H1 (cell line): ENCODE results near the gene TEX264. TPM values are rescaled to one million over a fixed set of nuclear protein-coding genes. Genes with fewer than 3 reads are reported as not detected.
A peak's percentile ranks its signal among the peaks of the same experiment; 100 is the strongest.

ENCODE experiments used
- CTCF ChIA-PET: fragments of 300-600 bp; sonication (Branson Sonifier 250); formaldehyde crosslinking; loops from one replicate; lab custom pipeline; 2021; ENCODE audit not compliant: partially characterized antibody; lab: Charles Lee
- POLR2A ChIA-PET: fragments of 300-600 bp; sonication (Branson Sonifier 250); formaldehyde crosslinking; loops from one replicate; lab custom pipeline; 2021; ENCODE audit warnings: inconsistent platforms; ENCODE audit not compliant: partially characterized antibody; lab: Charles Lee
- DNase-seq, 2 experiments: peaks; one replicate each; pipeline versions ENCODE4 v3.0.0 to v3.0.0-alpha.2; 2010 to 2022; ENCODE audit warnings: low spot score in 2 of 2, low read depth in 1 of 2, mixed read lengths in 1 of 2
- FAIRE-seq: peaks from 2 replicates; lab custom pipeline; 2011; peaks lifted over from hg19 to GRCh38; lab: Jason Lieb, UNC
- H2AFZ ChIP-seq: 2 replicates; pipeline ENCODE4 v1.8.1; 2012; ENCODE audit warnings: low read length, inconsistent platforms
- H2AK5ac ChIP-seq: 2 replicates; pipeline ENCODE4 v1.6.1; 2013; ENCODE audit warnings: low read depth, low read length
- H2BK120ac ChIP-seq: replicated peaks from 2 replicates; pipeline ENCODE3; 2013; ENCODE audit warnings: low read depth, low read length, inconsistent platforms
- H2BK12ac ChIP-seq: 2 replicates; pipeline ENCODE4 v1.6.1; 2013; ENCODE audit warnings: low read depth, low read length
- H2BK15ac ChIP-seq: 2 replicates; pipeline ENCODE4 v1.6.1; 2013; ENCODE audit warnings: low read length
- H2BK20ac ChIP-seq: 2 replicates; pipeline ENCODE4 v1.6.1; 2013; ENCODE audit warnings: low read length
- H2BK5ac ChIP-seq: 2 replicates; pipeline ENCODE4 v1.6.1; 2013; ENCODE audit warnings: low read depth, low read length
- H3K14ac ChIP-seq: 2 replicates; pipeline ENCODE4 v1.6.1; 2013; ENCODE audit warnings: inconsistent platforms; ENCODE audit not compliant: insufficient read length
- H3K18ac ChIP-seq: 2 replicates; pipeline ENCODE4 v1.6.1; 2013; ENCODE audit warnings: low read length; ENCODE audit errors: extremely low read depth
- H3K23ac ChIP-seq: 2 replicates; pipeline ENCODE4 v1.6.1; 2013; ENCODE audit warnings: inconsistent platforms; ENCODE audit not compliant: insufficient read length
- H3K23me2 ChIP-seq: 2 replicates; pipeline ENCODE4 v1.6.1; 2013; ENCODE audit warnings: low read depth, low read length
- H3K27ac ChIP-seq: 2 replicates; pipeline ENCODE4 v1.6.1; 2011; ENCODE audit warnings: low read depth, low read length, inconsistent platforms
- H3K27me3 ChIP-seq, 4 experiments: replicated peaks in 1 of 4; 1 replicate in 1 of 4; 2 replicates in 3 of 4; pipeline versions ENCODE4 v1.6.1 to v1.8.1; 2011 to 2013; ENCODE audit warnings: low read length in 3 of 4, mild to moderate bottlenecking in 3 of 4, inconsistent platforms in 2 of 4, mixed read lengths in 2 of 4, moderate library complexity in 1 of 4; ENCODE audit not compliant: control insufficient read depth in 3 of 4, insufficient read depth in 3 of 4; ENCODE audit errors: extremely low read depth in 1 of 4
- H3K36me3 ChIP-seq, 4 experiments: 2 replicates each; pipeline versions ENCODE4 v1.6.1 to v1.8.1; 2011 to 2013; ENCODE audit warnings: mild to moderate bottlenecking in 4 of 4, low read length in 3 of 4, moderate library complexity in 2 of 4, control low read depth in 1 of 4, inconsistent platforms in 1 of 4; ENCODE audit not compliant: insufficient read depth in 4 of 4, control insufficient read depth in 2 of 4
- H3K4ac ChIP-seq: replicated peaks from 2 replicates; pipeline ENCODE3; 2013; ENCODE audit warnings: low read length, low read depth, mixed read lengths, inconsistent platforms; ENCODE audit not compliant: insufficient read length
- H3K4me1 ChIP-seq, 4 experiments: replicated peaks in 1 of 4; 1 replicate in 1 of 4; 2 replicates in 3 of 4; pipeline versions ENCODE4 v1.6.1 to v1.8.1; 2011 to 2013; ENCODE audit warnings: low read length in 3 of 4, inconsistent platforms in 2 of 4, mixed read lengths in 1 of 4; ENCODE audit not compliant: insufficient read depth in 4 of 4, control insufficient read depth in 3 of 4
- H3K4me2 ChIP-seq, 2 experiments: 2 replicates each; pipeline versions ENCODE4 v1.6.1 to v1.8.1; 2011 to 2013; ENCODE audit warnings: low read depth in 2 of 2, low read length in 2 of 2, control low read depth in 1 of 2, inconsistent platforms in 1 of 2, mild to moderate bottlenecking in 1 of 2; ENCODE audit not compliant: insufficient read depth in 1 of 2
- H3K4me3 ChIP-seq, 4 experiments: fragments of 200-600, 300-600 bp in 1 of 4; sonication (generic), shearing (Covaris generic), sonication (Bioruptor Twin) in 1 of 4; 2 replicates each; pipeline versions ENCODE4 v1.5.1 to v1.8.1; 2011 to 2016; ENCODE audit warnings: low read length in 4 of 4, low read depth in 3 of 4, control low read depth in 2 of 4, inconsistent platforms in 2 of 4, mild to moderate bottlenecking in 2 of 4, mixed read lengths in 1 of 4, moderate library complexity in 1 of 4; ENCODE audit not compliant: insufficient read depth in 2 of 4; ENCODE audit errors: extremely low read depth in 1 of 4
- H3K56ac ChIP-seq: replicated peaks from 2 replicates; pipeline ENCODE3; 2013; ENCODE audit warnings: low read depth, mild to moderate bottlenecking, mixed read lengths, low read length, inconsistent platforms; ENCODE audit not compliant: insufficient read length
- H3K79me1 ChIP-seq: 2 replicates; pipeline ENCODE4 v1.6.1; 2013; ENCODE audit warnings: low read depth, low read length, control low read depth
- H3K79me2 ChIP-seq, 2 experiments: 2 replicates each; pipeline versions ENCODE4 v1.6.1 to v1.8.1; 2012 to 2013; ENCODE audit warnings: low read length in 2 of 2, mild to moderate bottlenecking in 2 of 2, inconsistent platforms in 1 of 2; ENCODE audit not compliant: insufficient read depth in 2 of 2, control insufficient read depth in 1 of 2
- H3K9ac ChIP-seq, 4 experiments: replicated peaks in 1 of 4; 1 replicate in 1 of 4; 2 replicates in 3 of 4; pipeline versions ENCODE4 v1.6.1 to v1.8.1; 2011 to 2013; ENCODE audit warnings: low read depth in 3 of 4, low read length in 3 of 4, control low read depth in 2 of 4, mild to moderate bottlenecking in 2 of 4, moderate library complexity in 2 of 4, inconsistent platforms in 1 of 4; ENCODE audit errors: extremely low read depth in 1 of 4
- H3K9me3 ChIP-seq, 2 experiments: 2 replicates each; pipeline versions ENCODE4 v1.6.1 to v1.8.1; 2012 to 2013; ENCODE audit warnings: mild to moderate bottlenecking in 2 of 2, moderate library complexity in 2 of 2, control low read depth in 1 of 2, inconsistent platforms in 1 of 2, low read depth in 1 of 2, low read length in 1 of 2, mixed read lengths in 1 of 2; ENCODE audit not compliant: insufficient read depth in 2 of 2
- H4K20me1 ChIP-seq, 2 experiments: replicated peaks in 1 of 2; 2 replicates each; pipeline versions ENCODE3 to v1.8.1; 2011 to 2013; ENCODE audit warnings: inconsistent platforms in 2 of 2, low read length in 2 of 2, mild to moderate bottlenecking in 1 of 2; ENCODE audit not compliant: insufficient read depth in 2 of 2, control insufficient read depth in 1 of 2
- H4K5ac ChIP-seq: 2 replicates; pipeline ENCODE4 v1.6.1; 2013; ENCODE audit warnings: low read length, low read depth, mixed read lengths, inconsistent platforms; ENCODE audit not compliant: insufficient read length
- H4K8ac ChIP-seq: 2 replicates; pipeline ENCODE4 v1.8.0; 2013; ENCODE audit warnings: mild to moderate bottlenecking, moderate library complexity, low read length, inconsistent platforms; ENCODE audit not compliant: insufficient read depth; ENCODE audit errors: extremely low read depth
- H4K91ac ChIP-seq: replicated peaks from 2 replicates; pipeline ENCODE3; 2013; ENCODE audit warnings: low read length, mixed read lengths, inconsistent platforms; ENCODE audit not compliant: insufficient read length
- ATF2 ChIP-seq: IDR thresholded peaks from 2 replicates; pipeline ENCODE4 v1.6.1; 2012; ENCODE audit warnings: low read length, inconsistent platforms
- CBX8 ChIP-seq: fragments of 300-800, 300-1000 bp; sonication (generic); IDR thresholded peaks from 2 replicates; pipeline ENCODE4 v1.7.1; 2016; ENCODE audit warnings: low read depth, low read length, borderline replicate concordance
- EGR1 ChIP-seq: IDR thresholded peaks from 2 replicates; pipeline ENCODE4 v1.6.1; 2011; ENCODE audit warnings: low read depth, low read length, borderline replicate concordance
- EP300 ChIP-seq, 2 experiments: IDR thresholded peaks; 1 replicate in 1 of 2; 2 replicates in 1 of 2; pipeline ENCODE4 v1.6.1; 2011 to 2012; ENCODE audit warnings: low read depth in 2 of 2, low read length in 2 of 2, mild to moderate bottlenecking in 2 of 2, borderline replicate concordance in 1 of 2, inconsistent platforms in 1 of 2, moderate library complexity in 1 of 2
- EZH2 ChIP-seq: fragments of 200-600 bp; sonication (generic); IDR thresholded peaks from 2 replicates; pipeline ENCODE4 v1.7.1; 2012; ENCODE audit warnings: low read depth, mild to moderate bottlenecking, moderate library complexity, low read length, inconsistent platforms; ENCODE audit not compliant: severe bottlenecking
- SIN3A ChIP-seq, 2 experiments: IDR thresholded peaks in 1 of 2; conservative IDR thresholded peaks in 1 of 2; 2 replicates each; pipeline ENCODE4 v1.6.1; 2011 to 2012; ENCODE audit warnings: low read length in 2 of 2, improper control_type of control experiment in 1 of 2, low read depth in 1 of 2, mild to moderate bottlenecking in 1 of 2
- SIRT6 ChIP-seq: IDR thresholded peaks from one replicate; pipeline ENCODE4 v1.7.1; 2012; ENCODE audit warnings: low read length, inconsistent platforms
- SUZ12 ChIP-seq: fragments of 200-600 bp; sonication (generic); IDR thresholded peaks from 2 replicates; pipeline ENCODE4 v1.6.1; 2012; ENCODE audit warnings: mild to moderate bottlenecking, inconsistent platforms, low read length, moderate library complexity, mixed read lengths
- TAF1 ChIP-seq: IDR thresholded peaks from 2 replicates; pipeline ENCODE4 v1.6.1; 2011; ENCODE audit warnings: mild to moderate bottlenecking, low read depth, low read length
- WGBS, 2 experiments: shearing (Covaris generic) in 1 of 2; methylation state at CpG; one replicate each; pipeline versions ENCODE4 v1.1.6 to v1.1.7; 2013 to 2015; ENCODE audit warnings: low lambda C conversion rate in 2 of 2, mixed read lengths in 2 of 2, inconsistent platforms in 1 of 2, low coverage in 1 of 2, missing lambda C conversion rate in 1 of 2; ENCODE audit not compliant: insufficient replicate concordance in 2 of 2, insufficient coverage in 1 of 2, insufficient read length in 1 of 2; ENCODE audit errors: extremely low coverage in 1 of 2, missing lambda C conversion rate in 1 of 2; 5-methylcytosine and 5-hydroxymethylcytosine counted together
- polyA plus RNA-seq, 7 experiments: library from polyadenylated mRNA; depleted of rRNA in 3 of 7; stranded (reverse) in 5 of 7; unstranded in 2 of 7; fragments of >200 nt in 5 of 7; fragments of 200-250 nt in 2 of 7; gene quantifications; 1 replicate in 5 of 7; 2 replicates in 1 of 7; 4 replicates in 1 of 7; pipeline versions ENCODE4 v1.2.1 to v1.2.3, GENCODE V29; 2011 to 2013; ENCODE audit warnings: missing spikeins in 2 of 7, mixed read lengths in 2 of 7
- total RNA-seq: library from RNA; stranded (reverse); fragmentation: NEBNext Ultra II Directional; extraction: Animal tissue kit (Norgen Biotek cat#: 25700); gene quantifications from 2 replicates; pipeline ENCODE4 v1.2.1, GENCODE V29; 2021

Gene TEX264
- total and polyA plus RNA-seq, 2 of the 8 experiments (the other 6 are each of a cell fraction or from before 2014, with no cell fraction given) = 11.2 to 35.6 TPM

- peaks cover 0 to 31% (median 22%) of the 10 kb centered on the region in 4 experiments; a peak in 6 of 7 replicates for H3K4me1 ChIP-seq
- WGBS, 2 experiments = 41% methylated on average over 5 of the region's 6 CpGs; no CpG with 5 or more reads in 1 of the 2 experiments
- no peak overlapping the region for H4K8ac ChIP-seq
- H2BK15ac ChIP-seq = no peak overlapping the region
- 0 out of 2 replicates have a peak overlapping the region, but pooled peaks have one; percentile 32 for H2BK20ac ChIP-seq
- peak overlapping the region; percentile 26 to 65; a peak in 3 of 4 replicates for H3K4me2 ChIP-seq
- H2AFZ ChIP-seq = no peak overlapping the region
- no peak overlapping the region for H2BK120ac ChIP-seq
- H2AK5ac ChIP-seq = no peak overlapping the region
- peaks cover 9 to 12% (median 11%) of the 10 kb centered on the region in 4 experiments; a peak in 6 of 7 replicates for H3K27me3 ChIP-seq
- H3K27ac ChIP-seq = no peak overlapping the region
- no peak overlapping the region for H3K14ac ChIP-seq
- H3K23me2 ChIP-seq = peaks cover 8% of the 10 kb centered on the region; the same call in 1 of the 2 replicates
- no peaks in the 10 kb centered on the region for H3K36me3 ChIP-seq
- H3K4ac ChIP-seq = no peak overlapping the region
- ChIA-PET POLR2A (interaction anchor here (0.7 to 1.8 kb wide), 4 partner anchors 13 to 292 kb away, joined by 3 to 7 read pairs (median 4); no protein-coding TSS in a partner anchor), CTCF (interaction anchor here (0.7 to 7.0 kb wide), 16 partner anchors 12 to 238 kb away, joined by 3 to 61 read pairs (median 5); partner anchors contain the start of genes RRP9 and TEX264)
- H3K4me3 ChIP-seq = peak overlapping the region in 2 of 4 experiments; percentile 18 to 31; a peak in 3 of 8 replicates
- no peaks in the 10 kb centered on the region for H3K79me1 ChIP-seq
- 0 out of 2 replicates have a peak overlapping the region, but pooled peaks have one; percentile 78 for H3K18ac ChIP-seq
- H3K23ac ChIP-seq = no peak overlapping the region
- no peak overlapping the region for H3K56ac ChIP-seq
- no peak overlapping the region for H2BK5ac ChIP-seq
- DNase-seq (no peak), FAIRE-seq (no peak)
- H4K20me1 ChIP-seq = peaks cover 2 to 20% of the 10 kb centered on the region in 2 experiments
- no peaks in the 10 kb centered on the region for H3K9me3 ChIP-seq
- no peak overlapping the region for H2BK12ac ChIP-seq
- H4K5ac ChIP-seq = no peak overlapping the region
- no peak overlapping the region for H4K91ac ChIP-seq
- no peak overlapping the region for H3K9ac ChIP-seq
- H3K79me2 ChIP-seq = no peaks in the 10 kb centered on the region
- TF ChIP-seq CBX8 (no peak), EGR1 (no peak), ATF2 (no peak), SIN3A (conservative IDR thresholded peaks at IDR 0.05 in 1 of 2, IDR thresholded peaks at IDR 0.05 in 1 of 2; ENCODE audit: low read depth in 1 of 2, low read length in 2 of 2) (no peak), TAF1 (no peak), SIRT6 (no peak), EP300 (IDR thresholded peaks at IDR 0.05; ENCODE audit: borderline replicate concordance in 1 of 2, low read depth in 2 of 2, low read length in 2 of 2) (no peak), EZH2 (no peak), SUZ12 (no peak)
Observed at GRCh38 chr3:51703068-51703760, 32.2 kb downstream of the TEX264 start.
